ENCODE measurements around the gene CHST6. TPM values are rescaled to one million over a fixed set of nuclear protein-coding genes. Genes with fewer than 3 reads are reported as not detected.

The CHST6 gene
- total RNA-seq, 4 donors from 2014 or later = 0.06 to 0.36 (median 0.09) TPM; not detected in 1

DNA sequence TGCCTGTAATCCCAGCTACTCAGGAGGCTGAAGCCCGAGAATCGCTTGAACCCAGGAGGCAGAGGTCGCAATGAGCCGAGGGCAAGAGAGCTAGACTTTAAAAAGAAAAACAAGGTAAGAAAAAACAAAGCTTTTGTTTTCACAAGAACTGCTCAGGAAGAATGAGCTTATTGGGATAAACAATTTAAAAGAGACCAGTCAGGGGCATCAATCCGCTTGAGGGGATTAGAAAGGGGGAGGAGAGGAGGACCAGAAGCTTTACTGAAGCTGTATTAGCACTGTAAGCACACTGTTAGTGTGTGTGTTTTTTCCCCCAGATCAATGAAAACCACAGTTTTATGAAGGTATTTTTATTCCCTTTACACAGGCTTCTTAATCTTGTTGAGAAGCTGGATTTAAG lies 39.6 kb downstream of the CHST6 start:
- DNase-seq (ENCODE audit: low spot score) = no peak
- no peak for ATAC-seq (ENCODE audit: low FRiP score)

DNA sequence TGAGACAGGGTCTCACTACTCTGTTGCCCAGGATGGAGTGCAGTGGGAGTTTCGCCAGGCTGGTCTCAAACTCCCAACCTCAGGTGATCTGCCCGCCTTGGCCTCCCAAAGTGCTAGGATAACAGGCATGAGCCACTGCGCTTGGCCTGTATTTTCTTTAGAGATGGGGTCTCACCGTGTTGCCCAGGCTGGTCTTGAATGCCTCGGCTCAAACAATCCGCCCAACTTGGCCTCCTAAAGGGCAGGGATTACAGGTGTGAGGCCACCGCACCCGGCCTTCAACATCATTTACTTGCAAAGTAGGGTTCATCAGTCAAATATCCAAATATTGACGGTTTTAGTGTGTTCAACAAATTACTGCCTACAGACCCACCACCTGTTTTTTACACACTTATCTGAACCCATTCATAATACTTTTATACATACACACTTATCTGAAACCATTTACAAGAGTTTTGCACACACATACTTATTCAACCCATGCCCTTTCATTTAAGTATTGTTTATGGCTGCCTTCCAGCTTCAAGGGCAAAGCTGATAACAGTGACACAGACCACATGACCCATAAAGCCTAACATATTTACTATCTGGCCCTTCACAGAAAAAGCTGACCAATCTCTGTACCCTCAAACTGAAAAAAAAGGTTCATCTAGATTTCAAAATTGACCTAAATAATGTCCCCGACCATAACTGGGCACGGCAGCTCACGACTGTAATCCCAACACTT lies 42.6 kb downstream of the CHST6 start:
- ATAC-seq (ENCODE audit: low FRiP score) (no peak), DNase-seq (ENCODE audit: low spot score) (no peak)
- TF ChIP-seq, protein P1, sequence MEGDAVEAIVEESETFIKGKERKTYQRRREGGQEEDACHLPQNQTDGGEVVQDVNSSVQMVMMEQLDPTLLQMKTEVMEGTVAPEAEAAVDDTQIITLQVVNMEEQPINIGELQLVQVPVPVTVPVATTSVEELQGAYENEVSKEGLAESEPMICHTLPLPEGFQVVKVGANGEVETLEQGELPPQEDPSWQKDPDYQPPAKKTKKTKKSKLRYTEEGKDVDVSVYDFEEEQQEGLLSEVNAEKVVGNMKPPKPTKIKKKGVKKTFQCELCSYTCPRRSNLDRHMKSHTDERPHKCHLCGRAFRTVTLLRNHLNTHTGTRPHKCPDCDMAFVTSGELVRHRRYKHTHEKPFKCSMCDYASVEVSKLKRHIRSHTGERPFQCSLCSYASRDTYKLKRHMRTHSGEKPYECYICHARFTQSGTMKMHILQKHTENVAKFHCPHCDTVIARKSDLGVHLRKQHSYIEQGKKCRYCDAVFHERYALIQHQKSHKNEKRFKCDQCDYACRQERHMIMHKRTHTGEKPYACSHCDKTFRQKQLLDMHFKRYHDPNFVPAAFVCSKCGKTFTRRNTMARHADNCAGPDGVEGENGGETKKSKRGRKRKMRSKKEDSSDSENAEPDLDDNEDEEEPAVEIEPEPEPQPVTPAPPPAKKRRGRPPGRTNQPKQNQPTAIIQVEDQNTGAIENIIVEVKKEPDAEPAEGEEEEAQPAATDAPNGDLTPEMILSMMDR (IDR thresholded peaks at IDR 0.05) = no peak

More for the DNA sequence above, 39.6 kb downstream of the CHST6 start:
- TF ChIP-seq, protein P1 (IDR thresholded peaks at IDR 0.05) = no peak

DNA sequence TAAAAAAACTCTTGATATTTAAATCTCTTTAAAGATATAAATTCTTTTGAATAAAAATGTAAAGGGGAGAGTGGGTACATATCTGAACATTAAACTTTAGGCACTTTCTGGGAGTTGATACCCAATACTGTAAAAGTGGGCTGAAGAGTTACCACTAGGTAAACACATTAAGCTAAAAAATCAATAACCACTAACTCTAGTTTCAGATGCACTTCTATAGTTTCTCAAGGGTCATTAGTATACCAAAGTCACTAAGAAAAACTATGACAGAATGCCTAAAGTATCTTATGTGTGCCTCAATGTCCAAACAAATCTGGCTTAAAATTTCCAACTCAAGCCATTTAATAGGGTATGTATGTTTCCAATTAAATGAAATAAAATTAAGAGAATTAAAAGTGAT lies 48.8 kb downstream of the CHST6 start:
- DNase-seq (ENCODE audit: low spot score) (no peak), ATAC-seq (ENCODE audit: low FRiP score) (no peak)
- TF ChIP-seq, protein P1 (IDR thresholded peaks at IDR 0.05) = no peak

DNA sequence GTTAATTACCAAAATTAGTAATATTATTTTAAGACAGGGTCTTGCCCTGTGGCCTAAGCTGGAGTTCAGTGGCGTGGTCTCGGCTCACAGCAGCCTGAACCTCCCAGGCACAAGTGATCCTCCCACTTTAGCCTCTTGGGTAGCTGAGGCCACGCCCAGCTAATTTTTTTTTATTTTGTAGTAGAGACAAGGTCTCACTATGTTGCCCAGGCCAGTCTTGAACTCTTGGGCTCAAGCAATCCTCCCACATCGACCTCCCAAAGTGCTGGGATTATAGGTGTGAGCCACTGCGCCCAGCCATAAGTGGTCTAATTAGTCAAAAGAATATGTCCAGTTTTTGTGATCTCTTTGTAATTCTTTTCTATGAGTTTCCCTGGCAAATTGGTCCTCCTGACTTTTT lies 49.9 kb downstream of the CHST6 start:
- TF ChIP-seq, protein P1 (IDR thresholded peaks at IDR 0.05) = no peak
- ATAC-seq (ENCODE audit: low FRiP score) (no peak), DNase-seq (ENCODE audit: low spot score) (no peak)

DNA sequence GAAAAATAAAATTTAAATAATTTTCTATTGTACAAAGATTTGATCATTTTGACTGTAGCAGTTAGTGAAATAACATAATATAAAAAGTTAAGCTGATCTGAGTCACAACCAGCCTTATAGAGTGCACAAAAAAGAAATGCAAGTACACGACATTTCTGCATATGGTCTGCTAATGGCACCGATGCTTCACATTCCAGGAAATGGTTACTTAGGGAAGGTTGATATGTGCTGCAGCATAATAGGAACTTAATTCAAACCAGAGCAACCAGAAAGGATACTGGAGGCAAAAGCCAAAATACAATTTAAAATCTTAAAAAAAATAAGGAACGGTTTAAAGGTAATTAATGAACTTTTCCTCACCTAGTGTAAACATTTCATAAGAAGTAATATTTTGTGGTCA lies 51.9 kb downstream of the CHST6 start:
- ATAC-seq (ENCODE audit: low FRiP score) = no peak
- TF ChIP-seq, protein P1 (IDR thresholded peaks at IDR 0.05) = no peak
- DNase-seq (ENCODE audit: low spot score) = no peak

DNA sequence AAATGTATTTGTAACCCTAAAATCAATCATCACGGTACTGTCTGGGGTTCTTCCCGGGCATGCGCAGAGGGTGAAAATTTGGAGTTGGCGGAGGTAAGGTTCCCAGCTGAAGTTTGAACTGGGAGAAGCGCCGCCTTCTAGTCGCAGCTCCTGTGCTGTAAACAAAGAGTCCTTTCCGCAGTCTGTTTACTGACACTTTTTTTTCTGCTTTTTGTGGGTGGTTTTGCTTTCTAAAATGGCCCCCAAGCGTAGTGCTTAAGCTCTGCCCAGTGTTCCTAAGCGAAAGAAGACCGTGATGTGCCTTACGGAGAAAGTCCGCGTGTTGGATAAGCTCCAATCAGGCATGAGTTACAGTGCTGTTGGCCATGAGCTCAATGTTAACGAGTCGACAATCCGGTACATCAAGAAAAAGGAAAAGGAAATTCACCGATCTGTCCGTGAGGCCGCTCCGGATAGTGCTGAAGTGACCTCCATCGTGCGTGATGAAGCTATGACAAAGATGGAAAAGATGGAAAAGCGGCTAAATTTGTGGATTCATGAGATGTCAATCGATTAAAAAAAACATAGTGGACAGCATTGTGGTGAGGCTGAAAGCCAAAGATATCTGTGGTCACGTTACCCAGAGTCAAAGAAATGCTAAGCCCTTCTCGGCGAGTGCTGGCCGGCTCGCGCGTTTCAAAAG lies 61.4 kb downstream of the CHST6 start:
- peak; percentile 84 for ATAC-seq (ENCODE audit: low FRiP score)
- DNase-seq (ENCODE audit: low spot score) = peak; percentile 40

More for the DNA sequence above, 61.4 kb downstream of the CHST6 start:
- TF ChIP-seq, protein P1 (IDR thresholded peaks at IDR 0.05) = no peak
